ENCODE data around the gene PDE4B. TPM values are rescaled to one million over a fixed set of nuclear protein-coding genes. Genes with fewer than 3 reads are reported as not detected.

The PDE4B gene
- total RNA-seq, 1 experiment from 2014 or later, result 1.8 TPM

DNA sequence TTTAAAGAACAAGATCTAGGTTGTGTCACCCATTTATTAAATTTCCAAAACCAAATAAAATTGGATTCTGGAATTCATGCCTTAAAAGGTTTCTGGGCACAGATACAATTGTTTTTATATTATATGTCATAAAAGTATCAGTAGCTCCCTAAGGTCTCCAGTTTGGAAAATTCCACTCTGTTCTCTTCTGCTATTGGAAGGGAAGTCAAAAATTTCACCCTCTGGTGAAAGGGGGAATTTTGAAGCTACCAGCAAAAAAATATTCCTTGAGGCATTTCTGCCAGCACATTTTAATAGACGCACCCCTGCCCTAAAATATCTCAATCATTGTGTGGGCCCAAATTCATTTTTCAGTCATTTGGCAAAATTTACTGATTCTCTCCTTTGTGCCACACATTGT is 455.6 kb downstream of the PDE4B start:
- H3K36me3 ChIP-seq, result no peaks in the 10 kb centered on the region
- DNase-seq, result no peak
- no peak overlapping the region for H3K4me3 ChIP-seq
- H3K9me3 ChIP-seq, result no peaks in the 10 kb centered on the region
- no peaks in the 10 kb centered on the region for H3K27me3 ChIP-seq

DNA sequence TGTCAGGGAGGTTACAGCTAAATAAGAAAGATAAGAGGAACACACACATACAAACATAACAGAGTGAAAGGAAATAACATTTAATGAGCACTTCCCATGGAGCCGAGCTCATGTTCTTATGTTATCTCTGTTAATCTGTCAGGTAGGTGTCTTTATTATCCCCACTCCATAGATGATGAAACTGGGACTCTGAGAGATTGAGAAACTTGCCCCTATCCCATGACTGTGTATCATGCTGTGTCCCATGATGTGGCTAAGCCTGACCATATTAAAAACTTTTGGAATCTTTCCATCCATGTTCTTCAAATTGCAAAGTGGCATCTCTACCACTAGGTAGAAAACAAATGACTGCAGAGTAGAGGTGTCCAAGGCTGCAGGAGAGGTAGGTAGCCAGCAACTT is 456.1 kb downstream of the PDE4B start:
- H3K4me3 ChIP-seq, result no peak overlapping the region
- no peaks in the 10 kb centered on the region for H3K9me3 ChIP-seq
- no peaks in the 10 kb centered on the region for H3K36me3 ChIP-seq
- no peak for DNase-seq
- H3K27me3 ChIP-seq, result no peaks in the 10 kb centered on the region

GRCh38 chr1:66250075-66250474 is 457.4 kb downstream of the PDE4B start:
- Histone ChIP-seq H3K27me3 (no peaks in the 10 kb centered on the region), H3K4me3 (no peak overlapping the region), H3K9me3 (no peaks in the 10 kb centered on the region), H3K36me3 (no peaks in the 10 kb centered on the region)
- DNase-seq, result no peak

- H3K9me3 ChIP-seq, result no peaks in the 10 kb centered on the region
- DNase-seq, result no peak
- H3K36me3 ChIP-seq, result no peaks in the 10 kb centered on the region
- H3K27me3 ChIP-seq, result no peaks in the 10 kb centered on the region
- no peak overlapping the region for H3K4me3 ChIP-seq
These were observed 457.8 kb downstream of the PDE4B start for GRCh38 chr1:66250478-66250877.

DNA sequence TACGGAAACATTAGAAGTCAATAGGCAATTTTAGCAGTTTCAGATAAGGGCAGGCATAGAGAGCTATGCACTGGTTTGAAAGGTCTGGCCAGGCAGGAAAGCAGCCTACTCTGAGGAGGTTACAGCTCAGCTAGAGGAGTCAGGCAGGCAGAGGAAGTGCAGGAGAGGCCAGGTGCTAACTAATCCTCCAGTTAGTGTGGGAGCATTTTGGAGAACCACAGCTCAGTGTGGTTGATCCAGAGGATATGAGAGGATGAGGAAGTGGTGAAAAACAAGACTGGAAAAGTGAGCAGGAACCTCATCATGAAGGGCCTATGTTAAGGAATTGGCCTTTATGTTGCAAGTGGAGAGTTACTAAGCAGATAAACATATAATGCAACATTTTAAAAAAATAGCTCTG is 458.9 kb downstream of the PDE4B start:
- Histone ChIP-seq H3K9me3 (no peaks in the 10 kb centered on the region), H3K4me3 (no peak overlapping the region), H3K36me3 (no peaks in the 10 kb centered on the region), H3K27me3 (no peaks in the 10 kb centered on the region)
- DNase-seq, result no peak

DNA sequence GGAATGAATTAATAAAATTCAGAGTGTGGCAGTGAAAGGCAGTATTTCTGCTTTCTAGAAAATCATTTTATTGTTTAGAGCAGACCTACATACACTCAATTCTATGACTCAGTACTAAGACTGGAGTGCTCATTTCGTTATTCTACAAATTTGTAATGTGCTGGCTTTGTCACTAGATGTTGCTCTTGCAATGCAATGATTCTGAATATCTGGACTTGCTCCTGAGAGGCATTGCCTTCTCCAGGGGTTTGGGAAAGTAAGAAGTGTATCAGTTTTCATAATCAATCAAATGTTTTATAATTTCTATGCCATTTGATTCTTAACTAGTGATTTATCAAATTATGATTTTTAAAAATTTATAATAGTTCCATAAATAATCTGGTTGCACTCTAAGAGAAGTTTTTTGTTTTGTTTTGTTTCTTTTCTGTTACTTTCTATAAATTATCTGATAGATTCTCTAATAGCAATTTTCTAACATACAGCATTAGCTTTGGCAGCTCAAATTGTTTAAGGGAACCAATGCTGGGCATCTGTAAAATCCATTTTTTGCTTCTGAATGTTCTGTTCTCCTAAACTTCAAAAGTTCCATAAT is 460.7 kb downstream of the PDE4B start:
- no peaks in the 10 kb centered on the region for H3K9me3 ChIP-seq
- no peak overlapping the region for H3K4me3 ChIP-seq
- H3K36me3 ChIP-seq, result no peaks in the 10 kb centered on the region
- no peaks in the 10 kb centered on the region for H3K27me3 ChIP-seq
- DNase-seq, result no peak

- Histone ChIP-seq H3K36me3 (no peaks in the 10 kb centered on the region), H3K4me3 (no peak overlapping the region), H3K27me3 (no peaks in the 10 kb centered on the region), H3K9me3 (no peaks in the 10 kb centered on the region)
- no peak for DNase-seq
These were observed 462.1 kb downstream of the PDE4B start for GRCh38 chr1:66254785-66255184.

DNA sequence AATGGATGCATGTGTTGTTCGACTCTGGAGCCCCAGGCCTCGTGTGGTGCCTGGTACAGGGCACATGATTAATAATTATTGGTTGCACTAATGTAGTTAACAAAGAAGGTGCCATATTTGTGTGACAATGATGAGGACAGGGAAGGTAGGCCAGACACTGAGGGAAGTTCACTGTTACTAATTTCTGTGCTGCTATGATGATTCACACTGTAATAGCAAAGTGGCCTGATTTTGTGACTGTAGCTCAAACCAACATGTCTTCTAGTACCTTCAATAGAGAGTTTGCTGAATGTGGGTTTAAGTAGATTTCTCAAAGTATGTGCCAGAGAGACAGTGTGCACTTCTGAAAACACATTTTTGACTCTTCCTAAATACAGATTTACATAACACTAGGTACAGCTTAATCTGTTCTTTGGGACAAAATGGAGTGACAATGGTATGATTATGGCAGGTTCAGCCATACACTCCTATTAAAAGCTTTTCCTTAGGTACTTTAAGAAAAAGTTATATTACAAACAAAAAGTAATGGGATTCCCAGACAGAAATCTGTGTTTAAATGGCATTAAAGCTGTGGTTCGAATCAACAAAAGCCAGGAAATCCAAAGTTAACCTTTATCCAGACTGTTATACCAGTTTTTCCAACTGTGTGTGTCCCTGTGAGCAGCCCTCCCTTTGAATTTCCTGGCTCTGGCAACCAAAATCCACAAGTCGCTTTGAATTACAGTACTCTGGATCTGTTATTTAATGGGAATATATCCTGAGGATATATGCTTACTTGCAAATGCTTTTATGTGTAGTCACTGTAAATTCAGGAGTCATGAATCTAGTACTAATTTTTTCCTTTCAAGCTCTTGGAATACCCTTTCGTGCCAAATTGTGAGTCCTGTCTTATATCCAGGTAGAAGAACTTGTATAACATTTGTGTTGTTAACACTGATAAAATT is 464.2 kb downstream of the PDE4B start:
- no peak for DNase-seq
- Histone ChIP-seq H3K9me3 (no peaks in the 10 kb centered on the region), H3K27me3 (no peaks in the 10 kb centered on the region), H3K4me3 (no peak overlapping the region), H3K36me3 (no peaks in the 10 kb centered on the region)

GRCh38 chr1:66258404-66259105 is 465.9 kb downstream of the PDE4B start:
- no peak for DNase-seq
- no peaks in the 10 kb centered on the region for H3K9me3 ChIP-seq
- H3K27me3 ChIP-seq, result no peaks in the 10 kb centered on the region
- no peaks in the 10 kb centered on the region for H3K36me3 ChIP-seq
- no peak overlapping the region for H3K4me3 ChIP-seq

- Histone ChIP-seq H3K36me3 (no peaks in the 10 kb centered on the region), H3K4me3 (no peak overlapping the region)
- DNase-seq, result no peak
These were observed 468.7 kb downstream of the PDE4B start for GRCh38 chr1:66261364-66261763.

DNA sequence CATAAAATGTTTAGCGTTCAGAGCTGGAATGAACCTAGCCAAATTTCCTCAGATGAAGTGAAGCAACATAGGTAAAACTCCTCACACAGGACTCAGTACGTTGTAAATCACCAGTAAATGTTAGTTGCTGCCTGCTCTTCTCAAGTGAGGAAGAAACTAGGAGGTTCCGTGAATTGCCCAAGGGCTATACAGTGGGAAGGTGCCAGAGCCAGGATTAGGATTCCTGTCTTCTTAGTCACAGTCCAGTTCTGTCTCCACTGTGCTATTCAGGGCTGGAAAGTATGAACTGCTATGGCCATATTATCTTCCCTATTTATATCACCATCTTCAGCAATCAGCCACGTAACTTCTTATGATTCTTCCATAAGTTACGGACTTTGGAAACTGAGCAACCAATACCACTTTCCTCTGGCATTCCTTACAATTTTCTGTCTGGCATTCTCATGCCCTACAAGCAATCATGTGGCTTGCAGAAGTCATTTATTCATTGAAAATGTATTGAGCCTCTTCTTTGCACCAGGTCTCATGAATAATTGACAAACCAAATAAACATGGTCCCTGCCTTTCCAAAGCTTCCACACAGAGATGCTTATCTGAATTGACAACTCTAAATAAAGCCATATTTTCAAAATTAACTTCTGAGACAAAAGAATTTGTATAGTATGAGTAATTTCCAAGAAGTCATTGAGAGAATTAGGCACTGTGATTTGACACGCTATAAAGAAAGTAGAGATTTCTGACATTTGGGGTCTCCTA is 469.7 kb downstream of the PDE4B start:
- Histone ChIP-seq H3K4me3 (no peak overlapping the region), H3K36me3 (0 out of 2 replicates have a peak, but pooled peaks cover under 1% of the 10 kb centered on the region), H3K9me3 (no peaks in the 10 kb centered on the region), H3K27me3 (no peaks in the 10 kb centered on the region)
- DNase-seq, result peak; percentile 77

More at GRCh38 chr1:66261364-66261763, 468.7 kb downstream of the PDE4B start:
- Histone ChIP-seq H3K27me3 (no peaks in the 10 kb centered on the region), H3K9me3 (no peaks in the 10 kb centered on the region)

GRCh38 chr1:66265268-66265667 is 472.6 kb downstream of the PDE4B start:
- no peak for DNase-seq
- Histone ChIP-seq H3K36me3 (peaks cover 3% of the 10 kb centered on the region; the same call in 1 of the 2 replicates), H3K9me3 (no peaks in the 10 kb centered on the region; the same call in 1 of the 2 replicates), H3K27me3 (no peaks in the 10 kb centered on the region), H3K4me3 (no peak overlapping the region)

DNA sequence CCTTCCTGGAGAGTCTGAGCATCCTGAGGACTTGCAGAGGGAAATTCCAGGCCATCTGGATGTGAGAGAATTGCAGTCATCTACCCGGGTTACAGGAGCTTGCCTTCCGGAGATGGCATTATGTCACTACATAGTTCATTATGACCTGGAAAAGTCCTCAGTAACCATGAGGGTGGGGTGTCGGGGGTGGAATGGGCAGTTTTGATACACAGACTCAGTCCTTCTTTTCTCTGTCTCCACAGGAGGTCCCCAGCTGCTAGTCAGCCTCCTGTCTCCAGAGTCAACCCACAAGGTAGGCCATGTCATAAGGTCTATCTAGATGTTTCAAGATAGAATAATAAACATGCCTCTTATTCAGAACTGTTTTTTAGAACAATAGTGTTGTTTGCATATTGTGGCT is 473.1 kb downstream of the PDE4B start:
- Histone ChIP-seq H3K36me3 (peaks cover 6% of the 10 kb centered on the region; the same call in 1 of the 2 replicates), H3K4me3 (no peak overlapping the region), H3K27me3 (no peaks in the 10 kb centered on the region), H3K9me3 (no peaks in the 10 kb centered on the region; the same call in 1 of the 2 replicates)
- DNase-seq, result peak; percentile 3

DNA sequence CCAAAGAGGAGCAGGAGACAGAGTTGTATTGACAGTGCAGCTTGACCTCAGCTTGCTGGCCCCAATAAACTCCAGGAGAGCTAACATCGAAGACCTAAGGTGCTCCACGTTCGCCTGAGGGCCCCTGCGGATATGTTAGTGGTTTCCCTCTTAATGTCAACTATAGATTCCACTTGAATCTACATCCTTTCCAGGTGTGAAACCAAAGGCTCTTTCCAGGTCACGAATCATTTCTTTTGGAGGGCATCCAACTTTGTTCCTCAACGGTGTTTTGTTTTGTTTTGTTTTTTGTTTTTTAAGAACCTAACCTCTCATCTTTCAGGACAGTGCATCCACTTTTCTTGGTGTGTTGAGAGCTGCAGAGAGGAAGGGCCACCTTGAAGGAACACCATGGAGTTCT is 473.7 kb downstream of the PDE4B start:
- Histone ChIP-seq H3K27me3 (no peaks in the 10 kb centered on the region), H3K4me3 (no peak overlapping the region), H3K36me3 (peaks cover 7% of the 10 kb centered on the region; the same call in 1 of the 2 replicates), H3K9me3 (no peaks in the 10 kb centered on the region; the same call in 1 of the 2 replicates)
- DNase-seq, result no peak

GRCh38 chr1:66266756-66267155 is 474.1 kb downstream of the PDE4B start:
- no peak overlapping the region for H3K4me3 ChIP-seq
- DNase-seq, result no peak
- no peaks in the 10 kb centered on the region; the same call in 1 of the 2 replicates for H3K9me3 ChIP-seq
- no peaks in the 10 kb centered on the region for H3K27me3 ChIP-seq
- H3K36me3 ChIP-seq, result peaks cover 7% of the 10 kb centered on the region; the same call in 1 of the 2 replicates

- Histone ChIP-seq H3K36me3 (peaks cover 7% of the 10 kb centered on the region; the same call in 1 of the 2 replicates), H3K9me3 (no peaks in the 10 kb centered on the region; the same call in 1 of the 2 replicates), H3K27me3 (no peaks in the 10 kb centered on the region), H3K4me3 (no peak overlapping the region)
- DNase-seq, result no peak
These were observed 474.7 kb downstream of the PDE4B start for GRCh38 chr1:66267201-66267940.

All from MG63 (cell line).